ENCODE measurements around the gene RNF115. TPM values are rescaled to one million over a fixed set of nuclear protein-coding genes. Genes with fewer than 3 reads are reported as not detected.

Gene RNF115
- total and polyA plus RNA-seq, 2 of the 13 experiments (the other 11 are each of a cell fraction or from before 2014, with no cell fraction given): 6.0 to 10.1 TPM

DNA sequence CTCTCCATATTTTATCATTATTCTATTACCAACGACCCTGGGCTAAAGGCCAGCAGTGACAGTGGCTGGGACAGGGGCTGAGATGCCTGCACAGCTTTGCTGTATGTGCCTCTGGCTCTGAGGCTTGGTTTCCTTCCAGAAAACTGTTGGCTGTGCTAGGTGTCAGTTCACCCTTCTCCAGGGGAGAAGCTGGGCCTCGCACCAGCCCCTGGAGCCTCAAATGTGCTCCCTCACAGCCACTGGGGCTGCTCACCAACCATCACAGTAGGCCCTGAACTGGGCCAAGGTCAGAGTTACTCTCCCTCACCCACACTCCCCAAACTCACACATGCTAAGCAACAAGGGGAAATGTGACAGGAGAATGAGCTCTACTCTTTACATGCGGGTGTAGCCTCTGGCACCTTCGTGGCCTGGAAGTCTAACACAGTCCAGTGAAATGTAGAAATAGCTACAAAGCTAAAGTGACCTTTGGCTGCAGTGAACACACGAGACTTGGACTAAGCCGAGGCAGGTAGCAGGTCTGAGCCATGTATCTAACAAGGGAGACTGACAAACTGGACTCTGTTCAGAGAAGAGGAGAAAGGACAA lies 109.3 kb downstream of the RNF115 start (continued):
- TF ChIP-seq, protein P1, sequence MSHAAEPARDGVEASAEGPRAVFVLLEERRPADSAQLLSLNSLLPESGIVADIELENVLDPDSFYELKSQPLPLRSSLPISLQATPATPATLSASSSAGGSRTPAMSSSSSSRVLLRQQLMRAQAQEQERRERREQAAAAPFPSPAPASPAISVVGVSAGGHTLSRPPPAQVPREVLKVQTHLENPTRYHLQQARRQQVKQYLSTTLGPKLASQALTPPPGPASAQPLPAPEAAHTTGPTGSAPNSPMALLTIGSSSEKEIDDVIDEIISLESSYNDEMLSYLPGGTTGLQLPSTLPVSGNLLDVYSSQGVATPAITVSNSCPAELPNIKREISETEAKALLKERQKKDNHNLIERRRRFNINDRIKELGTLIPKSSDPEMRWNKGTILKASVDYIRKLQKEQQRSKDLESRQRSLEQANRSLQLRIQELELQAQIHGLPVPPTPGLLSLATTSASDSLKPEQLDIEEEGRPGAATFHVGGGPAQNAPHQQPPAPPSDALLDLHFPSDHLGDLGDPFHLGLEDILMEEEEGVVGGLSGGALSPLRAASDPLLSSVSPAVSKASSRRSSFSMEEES (CRISPR knock-in tag; IDR thresholded peaks at IDR 0.05): peak; percentile 66
- TF ChIP-seq ELF3 (CRISPR knock-in tag; IDR thresholded peaks at IDR 0.05) (no peak; the same call in 1 of the 2 replicates), SKI (IDR thresholded peaks at IDR 0.05; ENCODE audit: partially characterized antibody) (peak; percentile 22), HIVEP1 (CRISPR knock-in tag; IDR thresholded peaks at IDR 0.05) (no peak), KDM3A (CRISPR knock-in tag; IDR thresholded peaks at IDR 0.05; ENCODE audit: low read depth) (0 out of 2 replicates have a peak, but pooled peaks have one; percentile 52), HOXA3 (CRISPR knock-in tag; IDR thresholded peaks at IDR 0.05) (peak; percentile 68), MIER2 (CRISPR knock-in tag; IDR thresholded peaks at IDR 0.05) (peak; percentile 33; the same call in 1 of the 2 replicates), ZNF431 (CRISPR knock-in tag; IDR thresholded peaks at IDR 0.05; ENCODE audit: borderline replicate concordance, low read depth) (0 out of 2 replicates have a peak, but pooled peaks have one; percentile 20), ZNF7 (CRISPR knock-in tag; IDR thresholded peaks at IDR 0.05) (no peak), SOX13 (IDR thresholded peaks at IDR 0.05) (no peak), SOX13 (CRISPR knock-in tag; conservative IDR thresholded peaks at IDR 0.05 in 1 of 2, IDR thresholded peaks at IDR 0.05 in 1 of 2) (peak in 1 of 2 experiments; percentile 67; a peak in 2 of 4 replicates), TBX3 (IDR thresholded peaks at IDR 0.05; ENCODE audit: borderline replicate concordance) (peak; percentile 49; the same call in 1 of the 2 replicates), ARID2 (CRISPR knock-in tag; IDR thresholded peaks at IDR 0.05; ENCODE audit: borderline replicate concordance) (0 out of 2 replicates have a peak, but pooled peaks have one; percentile 38), IRF9 (CRISPR knock-in tag; IDR thresholded peaks at IDR 0.05; ENCODE audit: borderline replicate concordance) (0 out of 2 replicates have a peak, but pooled peaks have one; percentile 56), ZNF234 (CRISPR knock-in tag; conservative IDR thresholded peaks at IDR 0.05) (no peak), MEIS1 (CRISPR knock-in tag; IDR thresholded peaks at IDR 0.05; ENCODE audit: borderline replicate concordance) (0 out of 2 replicates have a peak, but pooled peaks have one; percentile 38), RBFOX2 (IDR thresholded peaks at IDR 0.05; ENCODE audit: low read depth, low read length) (no peak), ZNF550 (CRISPR knock-in tag; IDR thresholded peaks at IDR 0.05; ENCODE audit: borderline replicate concordance) (no peak), FOXO1 (CRISPR knock-in tag; IDR thresholded peaks at IDR 0.05) (peak; percentile 61)
- TF ChIP-seq, protein P2, sequence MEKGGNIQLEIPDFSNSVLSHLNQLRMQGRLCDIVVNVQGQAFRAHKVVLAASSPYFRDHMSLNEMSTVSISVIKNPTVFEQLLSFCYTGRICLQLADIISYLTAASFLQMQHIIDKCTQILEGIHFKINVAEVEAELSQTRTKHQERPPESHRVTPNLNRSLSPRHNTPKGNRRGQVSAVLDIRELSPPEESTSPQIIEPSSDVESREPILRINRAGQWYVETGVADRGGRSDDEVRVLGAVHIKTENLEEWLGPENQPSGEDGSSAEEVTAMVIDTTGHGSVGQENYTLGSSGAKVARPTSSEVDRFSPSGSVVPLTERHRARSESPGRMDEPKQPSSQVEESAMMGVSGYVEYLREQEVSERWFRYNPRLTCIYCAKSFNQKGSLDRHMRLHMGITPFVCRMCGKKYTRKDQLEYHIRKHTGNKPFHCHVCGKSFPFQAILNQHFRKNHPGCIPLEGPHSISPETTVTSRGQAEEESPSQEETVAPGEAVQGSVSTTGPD (CRISPR knock-in tag; IDR thresholded peaks at IDR 0.05): 0 out of 2 replicates have a peak, but pooled peaks have one; percentile 49
- TF ChIP-seq, protein P3, sequence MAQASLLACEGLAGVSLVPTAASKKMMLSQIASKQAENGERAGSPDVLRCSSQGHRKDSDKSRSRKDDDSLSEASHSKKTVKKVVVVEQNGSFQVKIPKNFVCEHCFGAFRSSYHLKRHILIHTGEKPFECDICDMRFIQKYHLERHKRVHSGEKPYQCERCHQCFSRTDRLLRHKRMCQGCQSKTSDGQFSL (CRISPR knock-in tag; IDR thresholded peaks at IDR 0.05): no peak
- TF ChIP-seq, protein P4, sequence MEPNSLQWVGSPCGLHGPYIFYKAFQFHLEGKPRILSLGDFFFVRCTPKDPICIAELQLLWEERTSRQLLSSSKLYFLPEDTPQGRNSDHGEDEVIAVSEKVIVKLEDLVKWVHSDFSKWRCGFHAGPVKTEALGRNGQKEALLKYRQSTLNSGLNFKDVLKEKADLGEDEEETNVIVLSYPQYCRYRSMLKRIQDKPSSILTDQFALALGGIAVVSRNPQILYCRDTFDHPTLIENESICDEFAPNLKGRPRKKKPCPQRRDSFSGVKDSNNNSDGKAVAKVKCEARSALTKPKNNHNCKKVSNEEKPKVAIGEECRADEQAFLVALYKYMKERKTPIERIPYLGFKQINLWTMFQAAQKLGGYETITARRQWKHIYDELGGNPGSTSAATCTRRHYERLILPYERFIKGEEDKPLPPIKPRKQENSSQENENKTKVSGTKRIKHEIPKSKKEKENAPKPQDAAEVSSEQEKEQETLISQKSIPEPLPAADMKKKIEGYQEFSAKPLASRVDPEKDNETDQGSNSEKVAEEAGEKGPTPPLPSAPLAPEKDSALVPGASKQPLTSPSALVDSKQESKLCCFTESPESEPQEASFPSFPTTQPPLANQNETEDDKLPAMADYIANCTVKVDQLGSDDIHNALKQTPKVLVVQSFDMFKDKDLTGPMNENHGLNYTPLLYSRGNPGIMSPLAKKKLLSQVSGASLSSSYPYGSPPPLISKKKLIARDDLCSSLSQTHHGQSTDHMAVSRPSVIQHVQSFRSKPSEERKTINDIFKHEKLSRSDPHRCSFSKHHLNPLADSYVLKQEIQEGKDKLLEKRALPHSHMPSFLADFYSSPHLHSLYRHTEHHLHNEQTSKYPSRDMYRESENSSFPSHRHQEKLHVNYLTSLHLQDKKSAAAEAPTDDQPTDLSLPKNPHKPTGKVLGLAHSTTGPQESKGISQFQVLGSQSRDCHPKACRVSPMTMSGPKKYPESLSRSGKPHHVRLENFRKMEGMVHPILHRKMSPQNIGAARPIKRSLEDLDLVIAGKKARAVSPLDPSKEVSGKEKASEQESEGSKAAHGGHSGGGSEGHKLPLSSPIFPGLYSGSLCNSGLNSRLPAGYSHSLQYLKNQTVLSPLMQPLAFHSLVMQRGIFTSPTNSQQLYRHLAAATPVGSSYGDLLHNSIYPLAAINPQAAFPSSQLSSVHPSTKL (CRISPR knock-in tag; IDR thresholded peaks at IDR 0.05): peak; percentile 70

All from HepG2 (cell line).